GM21367 (cell line): ENCODE data around the gene TRMT112.
A peak's percentile ranks its signal among the peaks of the same experiment; 100 is the strongest.

Source experiments
- ATAC-seq: cut with Tn5 transposase; IDR thresholded peaks from one replicate; pipeline ENCODE4 v1.9.1; 2021; ENCODE audit not compliant: unreplicated experiment

Gene TRMT112

GRCh38 chr11:64276653-64277431 lies 40.5 kb downstream of the TRMT112 start:
- ATAC-seq: no peak

DNA sequence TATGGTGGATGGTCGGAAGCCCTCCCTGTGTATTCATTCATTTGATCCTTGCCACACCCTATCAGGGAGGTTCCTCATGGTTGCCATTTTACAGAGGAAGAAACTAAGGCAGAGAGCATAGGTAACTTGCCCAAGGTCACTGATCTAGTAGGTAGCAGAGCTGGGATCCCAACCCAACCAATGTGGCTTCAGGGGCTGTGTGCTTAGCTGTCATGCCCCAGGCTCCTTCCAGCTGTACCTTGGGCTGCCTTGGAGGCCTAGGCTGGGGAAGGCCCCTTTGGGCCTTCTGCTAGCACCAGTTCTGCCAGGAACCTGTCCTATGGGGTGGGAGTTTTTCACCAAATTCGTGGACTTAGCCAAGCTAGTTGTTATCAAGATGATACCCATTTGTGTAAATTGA lies 41.5 kb downstream of the TRMT112 start:
- ATAC-seq: no peak

- no peak for ATAC-seq
These were observed 42.1 kb downstream of the TRMT112 start for GRCh38 chr11:64275031-64275800.

DNA sequence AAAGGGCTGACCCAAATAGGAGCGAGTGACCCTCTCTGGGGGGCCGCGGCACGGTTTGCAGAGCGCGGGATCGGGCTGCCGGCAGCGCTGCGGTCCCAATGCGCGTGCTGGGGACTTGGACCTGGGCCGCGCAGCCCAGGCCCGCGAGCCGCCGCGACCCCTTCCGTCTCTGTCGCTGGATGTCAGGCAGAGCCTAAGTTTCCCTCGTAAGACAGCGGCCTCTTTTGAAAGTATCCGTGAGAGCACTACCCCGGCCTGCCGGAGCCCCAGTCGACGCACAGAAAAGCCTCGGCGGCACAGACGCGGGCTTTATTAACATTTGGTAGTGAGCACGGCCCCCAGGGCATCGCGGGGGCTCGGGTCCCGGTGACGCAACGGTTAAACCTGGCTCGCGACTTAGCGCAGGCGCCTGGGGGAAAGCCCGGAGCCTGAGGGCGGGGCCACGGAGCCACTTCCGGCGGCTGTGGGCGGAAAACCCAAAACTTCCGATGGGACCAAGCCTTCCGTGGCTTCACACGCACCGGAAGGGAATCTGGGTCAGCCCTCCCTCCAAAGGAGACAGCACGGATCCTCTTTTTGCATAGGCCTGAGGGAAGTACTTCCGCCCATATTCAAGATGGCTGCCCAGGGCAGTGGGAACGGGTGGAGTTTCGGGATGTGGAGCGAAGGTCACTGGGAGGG lies 47.7 kb downstream of the TRMT112 start:
- peak; percentile 43 for ATAC-seq

DNA sequence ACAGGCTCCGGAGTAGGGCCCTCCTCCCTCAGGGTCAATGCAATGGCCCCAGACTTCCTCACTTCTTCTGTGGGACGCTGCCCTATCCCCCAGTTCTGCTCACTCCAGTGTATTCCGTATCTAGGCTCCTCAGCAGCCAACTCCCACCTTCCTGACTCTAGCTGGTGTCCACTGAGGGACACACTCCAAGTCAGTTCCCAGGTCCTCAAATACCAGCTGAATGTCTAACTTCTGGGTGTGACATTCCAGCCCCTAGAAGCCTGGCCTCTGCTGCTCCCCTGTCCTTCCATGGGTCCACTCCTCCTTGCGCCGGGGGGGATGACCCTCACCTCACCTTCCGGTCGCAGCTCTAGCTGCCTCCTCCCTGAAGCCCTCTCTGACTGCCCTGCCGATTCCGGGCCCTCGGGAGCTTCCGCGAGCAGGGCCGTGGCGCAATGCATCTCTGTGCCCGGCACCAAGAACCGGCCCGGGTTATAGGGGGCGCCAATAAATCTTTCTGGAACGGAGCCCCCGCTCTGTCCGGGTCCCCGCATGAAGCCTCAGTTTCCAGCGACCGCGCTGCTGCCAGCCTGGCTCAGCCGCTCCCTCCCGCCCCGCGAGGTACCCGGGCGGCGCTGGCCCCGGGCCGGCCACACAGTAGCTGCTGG lies 48.3 kb downstream of the TRMT112 start:
- ATAC-seq: peak; percentile 14

- ATAC-seq: no peak
These were observed 49.1 kb downstream of the TRMT112 start for GRCh38 chr11:64268025-64268892.

- no peak for ATAC-seq
These were observed 50.0 kb downstream of the TRMT112 start for GRCh38 chr11:64267207-64267945.
